Natural killer cell (primary cell): ENCODE results near the gene SLC25A21. TPM values are rescaled to one million over a fixed set of nuclear protein-coding genes. Genes with fewer than 3 reads are reported as not detected.

Source experiments
- ATAC-seq, 3 donors: fragments of 150-1000 bp in 2 of 3; fragments of 200-7000 bp in 1 of 3; cut with Tn5 transposase; 1 replicate in 1 of 3; 2 replicates in 2 of 3; pipeline ENCODE4 v1.10.0; 2021; ENCODE audit warnings: mild to moderate bottlenecking in 2 of 3, moderate library complexity in 2 of 3
- DNase-seq, 2 donors: peaks; one replicate each; pipeline versions ENCODE4 v3.0.0 to v3.0.0-alpha.2; 2013 to 2021; ENCODE audit warnings: mixed read lengths in 1 of 2
- H3K27ac ChIP-seq: one replicate; pipeline ENCODE4 v1.5.1; 2013; ENCODE audit warnings: mild to moderate bottlenecking, low read length
- H3K27me3 ChIP-seq: one replicate; pipeline ENCODE4 v1.6.1; 2013; ENCODE audit warnings: low read length; ENCODE audit not compliant: control insufficient read depth, insufficient read depth
- H3K36me3 ChIP-seq: one replicate; pipeline ENCODE4 v1.6.1; 2013; ENCODE audit warnings: low read length; ENCODE audit not compliant: control insufficient read depth, insufficient read depth
- H3K4me1 ChIP-seq: one replicate; pipeline ENCODE4 v1.6.1; 2013; ENCODE audit warnings: low read length; ENCODE audit not compliant: control insufficient read depth, insufficient read depth
- H3K4me3 ChIP-seq: one replicate; pipeline ENCODE4 v1.5.1; 2013; ENCODE audit warnings: low read length
- H3K9me3 ChIP-seq: one replicate; pipeline ENCODE4 v1.6.1; 2013; ENCODE audit warnings: low read length; ENCODE audit not compliant: control insufficient read depth, insufficient read depth
- H3K27ac Mint-ChIP-seq, 2 donors: one replicate each; pipeline ENCODE4 v1.8.0; 2022; ENCODE audit warnings: mild to moderate bottlenecking in 2 of 2, mixed read lengths in 2 of 2, moderate library complexity in 1 of 2
- H3K27me3 Mint-ChIP-seq, 2 donors: one replicate each; pipeline ENCODE4 v1.8.0; 2022; ENCODE audit warnings: low read depth in 2 of 2, mixed read lengths in 2 of 2
- H3K36me3 Mint-ChIP-seq: one replicate; pipeline ENCODE4 v1.8.0; 2022; ENCODE audit warnings: mixed read lengths
- H3K4me1 Mint-ChIP-seq, 2 donors: one replicate each; pipeline ENCODE4 v1.8.0; 2022; ENCODE audit warnings: mixed read lengths in 2 of 2
- H3K4me3 Mint-ChIP-seq: one replicate; pipeline ENCODE4 v1.8.0; 2022; ENCODE audit warnings: mild to moderate bottlenecking, moderate library complexity, mixed read lengths
- H3K9me3 Mint-ChIP-seq, 2 donors: one replicate each; pipeline ENCODE4 v1.8.0; 2022; ENCODE audit warnings: mixed read lengths in 2 of 2
- CTCF ChIP-seq: fragments of 200-600 bp; IDR thresholded peaks from one replicate; pipeline ENCODE4 v1.8.0; 2022; ENCODE audit warnings: antibody characterized with exemption
- WGBS: methylation state at CpG from one replicate; pipeline ENCODE4 v1.1.7; 2013; ENCODE audit warnings: missing lambda C conversion rate; ENCODE audit not compliant: insufficient coverage; 5-methylcytosine and 5-hydroxymethylcytosine counted together
- intact Hi-C: fragments of 100-400 bp; cut with micrococcal nuclease; formaldehyde crosslinking; loops from one replicate; pipeline ENCODE4 v1.14.2; 2022
- total RNA-seq, 4 donors: library from RNA; stranded (reverse); fragments of 120-200 nt in 1 of 4; gene quantifications; one replicate each; pipeline versions ENCODE4 v1.2.3 to v1.2.4, GENCODE V29; 2013 to 2022

Gene SLC25A21
- total RNA-seq, 3 donors from 2014 or later (not counting 1 experiment from before 2014, with no cell fraction given), result not detected

DNA sequence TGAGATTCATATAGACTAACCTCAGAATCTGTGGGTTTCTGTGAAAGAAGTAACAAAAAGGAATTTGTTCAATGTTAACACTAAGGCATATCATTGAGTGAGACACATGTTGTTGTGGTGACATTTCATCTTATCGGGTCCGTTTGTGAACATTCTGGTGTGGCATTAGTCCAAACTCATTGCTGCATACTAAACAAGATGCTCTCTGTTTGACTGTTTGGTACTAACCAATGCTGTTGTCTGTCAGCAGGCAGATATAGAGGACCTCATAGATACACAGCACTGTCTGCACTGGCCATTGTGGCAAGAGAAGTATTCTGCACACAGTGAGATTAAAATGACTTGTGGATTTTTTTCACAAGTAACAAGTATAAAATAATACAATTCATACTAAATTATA, 41.2 kb downstream of the SLC25A21 start:
- Histone ChIP-seq H3K27me3 (no peaks in the 10 kb centered on the region), H3K36me3 (no peaks in the 10 kb centered on the region), H3K4me3 (no peak overlapping the region), H3K4me1 (no peaks in the 10 kb centered on the region), H3K27ac (no peak overlapping the region), H3K9me3 (peaks cover 3% of the 10 kb centered on the region)
- intact Hi-C loops, result no loop called here
- Mint-ChIP-seq H3K4me3 (no peak overlapping the region), H3K4me1 (no peaks in the 10 kb centered on the region), H3K27me3 (no peaks in the 10 kb centered on the region), H3K27ac (no peak overlapping the region), H3K36me3 (no peaks in the 10 kb centered on the region), H3K9me3 (peaks cover 6 to 11% of the 10 kb centered on the region in 2 donors)
- TF ChIP-seq CTCF, result no peak
- ATAC-seq, result no peak
- no peak for DNase-seq
- 95% methylated on average over 2 of the region's 2 CpGs for WGBS

DNA sequence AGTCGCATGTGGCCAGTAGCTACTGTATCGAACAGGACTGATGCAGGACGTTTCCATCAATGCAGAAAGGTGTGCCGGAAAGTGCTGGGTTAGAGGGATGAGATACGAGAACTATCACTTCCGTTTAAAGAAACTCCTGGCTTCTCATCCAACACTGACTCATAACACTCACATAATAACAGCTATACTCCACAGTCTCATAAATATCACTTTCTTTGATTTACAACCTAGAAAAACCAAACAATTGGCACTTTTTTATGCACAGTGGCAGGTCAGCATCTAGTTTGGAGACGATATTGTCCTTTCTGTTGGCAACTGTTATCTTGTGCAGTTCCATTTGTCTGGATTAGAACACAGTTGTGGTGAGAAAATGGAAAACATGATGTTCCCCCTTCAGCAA, 43.4 kb downstream of the SLC25A21 start:
- Mint-ChIP-seq H3K4me3 (no peak overlapping the region), H3K27me3 (no peaks in the 10 kb centered on the region), H3K27ac (no peak overlapping the region), H3K36me3 (no peaks in the 10 kb centered on the region), H3K4me1 (no peaks in the 10 kb centered on the region), H3K9me3 (peaks cover 6 to 11% of the 10 kb centered on the region in 2 donors)
- TF ChIP-seq CTCF, result no peak
- WGBS, result 82% methylated on average over 7 of the region's 7 CpGs
- intact Hi-C loops, result no loop called here
- no peak overlapping the region for H3K4me3 ChIP-seq
- no peaks in the 10 kb centered on the region for H3K36me3 ChIP-seq
- no peak overlapping the region for H3K27ac ChIP-seq
- DNase-seq, result no peak
- no peaks in the 10 kb centered on the region for H3K9me3 ChIP-seq
- ATAC-seq, result no peak
- H3K4me1 ChIP-seq, result no peaks in the 10 kb centered on the region
- H3K27me3 ChIP-seq, result no peaks in the 10 kb centered on the region

DNA sequence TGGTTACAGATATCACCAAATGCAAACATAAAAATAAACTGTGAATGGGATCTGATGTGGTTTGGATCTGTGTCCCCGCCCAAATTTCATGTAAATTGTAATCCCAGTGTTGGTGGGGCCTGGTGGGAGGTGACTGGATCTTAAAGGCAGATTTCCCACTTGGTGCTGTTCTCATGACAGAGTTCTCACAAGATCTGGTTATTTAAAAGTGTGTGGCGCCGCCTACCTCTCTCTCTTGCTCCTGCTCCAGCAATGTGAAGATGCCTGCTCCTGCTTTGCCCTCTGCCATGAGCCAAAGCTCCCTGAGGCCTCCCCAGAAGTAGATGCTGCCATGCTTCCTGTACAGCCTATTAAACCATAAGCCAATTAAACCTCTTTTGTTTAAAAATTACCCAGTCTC, 47.8 kb downstream of the SLC25A21 start:
- ATAC-seq, result no peak

More for the DNA sequence above, 47.8 kb downstream of the SLC25A21 start:
- Histone ChIP-seq H3K9me3 (no peaks in the 10 kb centered on the region), H3K27ac (no peak overlapping the region), H3K4me3 (no peak overlapping the region), H3K27me3 (no peaks in the 10 kb centered on the region), H3K4me1 (no peaks in the 10 kb centered on the region), H3K36me3 (no peaks in the 10 kb centered on the region)
- no peaks in the 10 kb centered on the region for H3K36me3 Mint-ChIP-seq
- 78% methylated on average over 3 of the region's 3 CpGs for WGBS
- DNase-seq, result no peak
- H3K4me3 Mint-ChIP-seq, result no peak overlapping the region
- no peak overlapping the region for H3K27ac Mint-ChIP-seq
- no peaks in the 10 kb centered on the region for H3K27me3 Mint-ChIP-seq
- peaks cover under 1 to 3% of the 10 kb centered on the region in 2 donors for H3K9me3 Mint-ChIP-seq
- no peak for TF ChIP-seq CTCF
- intact Hi-C loops, result no loop called here
- H3K4me1 Mint-ChIP-seq, result no peaks in the 10 kb centered on the region
